ENCODE data around the gene HERC2. TPM values are rescaled to one million over a fixed set of nuclear protein-coding genes. Genes with fewer than 3 reads are reported as not detected.

Gene HERC2
- total RNA-seq, 1 donor from 2014 or later, result 86.2 TPM

- peaks cover 83% of the 10 kb centered on the region for H3K27me3 Mint-ChIP-seq
- no peaks in the 10 kb centered on the region for H3K9me3 Mint-ChIP-seq (ENCODE audit: low read depth)
- H3K4me3 Mint-ChIP-seq (ENCODE audit: low read depth), result peak overlapping the region; percentile 20
- H3K4me1 Mint-ChIP-seq (ENCODE audit: low read depth), result peaks cover 5% of the 10 kb centered on the region
- no peak for DNase-seq (ENCODE audit: low spot score, unreplicated experiment)
- no peaks in the 10 kb centered on the region for H3K36me3 Mint-ChIP-seq (ENCODE audit: insufficient read depth)
- H3K27ac Mint-ChIP-seq, result no peak overlapping the region
- no peak for TF ChIP-seq CTCF (IDR thresholded peaks at IDR 0.05; ENCODE audit: unreplicated experiment)
Measured at GRCh38 chr15:28098360-28098765, 223.6 kb downstream of the HERC2 start.

- TF ChIP-seq CTCF (IDR thresholded peaks at IDR 0.05; ENCODE audit: unreplicated experiment), result no peak
- H3K36me3 Mint-ChIP-seq (ENCODE audit: insufficient read depth), result no peaks in the 10 kb centered on the region
Measured at GRCh38 chr15:28097656-28098359, 224.2 kb downstream of the HERC2 start.

GRCh38 chr15:28096670-28097431 is 225.1 kb downstream of the HERC2 start:
- peak overlapping the region; percentile 67 for H3K4me3 Mint-ChIP-seq (ENCODE audit: low read depth)

More at GRCh38 chr15:28097656-28098359, 224.2 kb downstream of the HERC2 start:
- H3K27me3 Mint-ChIP-seq, result peaks cover 83% of the 10 kb centered on the region
- H3K27ac Mint-ChIP-seq, result no peak overlapping the region
- no peak for DNase-seq (ENCODE audit: low spot score, unreplicated experiment)
- no peaks in the 10 kb centered on the region for H3K9me3 Mint-ChIP-seq (ENCODE audit: low read depth)
- H3K4me1 Mint-ChIP-seq (ENCODE audit: low read depth), result peaks cover 5% of the 10 kb centered on the region
- peak overlapping the region; percentile 43 for H3K4me3 Mint-ChIP-seq (ENCODE audit: low read depth)

GRCh38 chr15:28096411-28096669 is 225.6 kb downstream of the HERC2 start:
- Mint-ChIP-seq H3K36me3 (ENCODE audit: insufficient read depth) (no peaks in the 10 kb centered on the region), H3K4me3 (ENCODE audit: low read depth) (peak overlapping the region; percentile 67), H3K4me1 (ENCODE audit: low read depth) (peaks cover 5% of the 10 kb centered on the region), H3K9me3 (ENCODE audit: low read depth) (no peaks in the 10 kb centered on the region), H3K27ac (peak overlapping the region; percentile 89), H3K27me3 (peaks cover 78% of the 10 kb centered on the region)
- no peak for DNase-seq (ENCODE audit: low spot score, unreplicated experiment)
- no peak for TF ChIP-seq CTCF (IDR thresholded peaks at IDR 0.05; ENCODE audit: unreplicated experiment)

More at GRCh38 chr15:28096670-28097431, 225.1 kb downstream of the HERC2 start:
- H3K27ac Mint-ChIP-seq, result no peak overlapping the region
- H3K9me3 Mint-ChIP-seq (ENCODE audit: low read depth), result no peaks in the 10 kb centered on the region
- peaks cover 83% of the 10 kb centered on the region for H3K27me3 Mint-ChIP-seq
- TF ChIP-seq CTCF (IDR thresholded peaks at IDR 0.05; ENCODE audit: unreplicated experiment), result no peak
- no peaks in the 10 kb centered on the region for H3K36me3 Mint-ChIP-seq (ENCODE audit: insufficient read depth)
- DNase-seq (ENCODE audit: low spot score, unreplicated experiment), result peak; percentile 28
- peaks cover 5% of the 10 kb centered on the region for H3K4me1 Mint-ChIP-seq (ENCODE audit: low read depth)

GRCh38 chr15:28094732-28095521 is 227.1 kb downstream of the HERC2 start:
- peaks cover 11% of the 10 kb centered on the region for H3K9me3 Mint-ChIP-seq (ENCODE audit: low read depth)
- H3K27me3 Mint-ChIP-seq, result peaks cover 74% of the 10 kb centered on the region
- H3K36me3 Mint-ChIP-seq (ENCODE audit: insufficient read depth), result no peaks in the 10 kb centered on the region
- DNase-seq (ENCODE audit: low spot score, unreplicated experiment), result peak; percentile 22
- no peak for TF ChIP-seq CTCF (IDR thresholded peaks at IDR 0.05; ENCODE audit: unreplicated experiment)
- H3K27ac Mint-ChIP-seq, result no peak overlapping the region
- peak overlapping the region; percentile 67 for H3K4me3 Mint-ChIP-seq (ENCODE audit: low read depth)
- peaks cover 5% of the 10 kb centered on the region for H3K4me1 Mint-ChIP-seq (ENCODE audit: low read depth)
